SKM-1 treated with dmso at 0.1 percent for 144 hours (cell line): Measurements from ENCODE around the gene NFATC2.

ENCODE experiments used
- DNase-seq: peaks from one replicate; lab custom pipeline; 2025; ENCODE audit not compliant: unreplicated experiment; lab: John Stamatoyannopoulos, UW

The NFATC2 gene

DNA sequence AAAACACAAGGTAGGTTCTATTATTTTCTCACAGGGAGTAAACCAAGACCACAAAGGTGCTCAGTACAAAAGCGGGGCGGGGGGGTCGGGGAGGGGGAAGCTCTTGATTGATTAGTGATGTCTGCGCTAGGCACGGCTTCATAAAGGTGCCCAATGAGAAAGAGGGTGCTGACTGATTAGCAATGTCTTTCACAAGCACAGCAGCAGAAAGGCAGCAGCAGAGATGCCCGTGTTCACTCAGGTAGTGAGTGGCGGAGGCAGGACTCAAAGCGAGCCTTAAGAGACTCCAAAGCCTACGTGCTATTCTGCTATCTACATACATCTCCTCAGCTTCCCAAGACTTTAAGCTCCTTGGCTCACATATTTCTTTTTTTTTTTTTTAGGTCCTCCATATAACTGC is 20.3 kb downstream of the NFATC2 start:
- DNase-seq: no peak

DNA sequence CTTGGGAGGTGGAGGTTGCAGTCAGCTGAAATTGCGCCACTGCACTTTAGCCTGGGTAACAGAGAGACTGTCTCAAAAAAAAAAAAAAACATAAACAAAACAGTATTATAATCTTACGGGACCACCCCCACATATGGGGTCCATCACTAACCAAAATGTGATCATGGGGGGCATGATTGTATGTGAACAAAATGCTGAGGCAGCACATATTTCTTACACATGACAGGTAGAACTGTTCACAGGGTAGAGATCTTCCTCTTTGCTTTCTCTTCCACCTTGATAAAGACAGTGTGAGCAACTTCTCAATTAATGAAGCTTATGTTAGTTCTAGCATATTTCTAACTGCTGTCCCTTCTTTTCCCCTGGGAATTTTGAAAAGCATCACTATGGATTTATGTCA is 24.7 kb downstream of the NFATC2 start:
- no peak for DNase-seq

- DNase-seq: no peak
These were observed 25.7 kb downstream of the NFATC2 start for GRCh38 chr20:51516855-51517254.

DNA sequence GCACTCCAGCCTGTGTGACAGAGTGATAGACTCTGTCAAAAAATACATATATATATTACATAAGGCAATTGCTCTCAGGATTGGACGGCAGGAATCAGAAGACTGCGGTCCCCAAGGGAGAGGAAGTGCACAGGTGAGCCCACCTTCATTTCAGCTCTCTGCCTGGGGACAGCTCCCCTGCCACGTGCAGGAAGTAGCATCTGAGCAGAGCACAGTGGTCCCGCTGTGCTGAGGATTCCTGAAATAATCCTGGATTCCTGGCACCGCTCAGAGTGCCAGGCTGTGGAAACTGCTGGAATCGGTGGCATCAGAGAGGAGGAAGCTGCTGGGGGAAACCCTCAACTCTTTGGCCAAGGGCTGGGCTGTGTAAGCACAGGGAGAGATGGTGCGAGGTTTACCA is 27.7 kb downstream of the NFATC2 start:
- no peak for DNase-seq

DNA sequence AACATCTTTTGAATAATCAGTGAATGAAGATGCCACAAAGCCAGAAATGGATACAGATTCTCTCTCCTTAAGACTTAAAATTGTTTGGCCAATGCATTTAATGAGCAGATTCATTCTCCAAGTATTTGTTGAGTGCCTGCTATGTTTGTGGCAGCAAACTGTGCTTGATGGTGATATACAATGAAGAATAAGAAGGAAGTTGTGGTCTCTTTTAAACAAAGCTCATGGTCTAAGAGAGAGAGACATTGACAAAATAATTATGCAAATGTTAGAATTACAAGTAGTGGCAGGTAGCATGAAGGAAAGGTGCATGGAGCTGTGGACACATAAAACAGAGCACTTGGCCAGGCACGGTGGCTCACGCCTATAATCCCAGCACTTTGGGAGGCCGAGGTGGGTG is 28.3 kb downstream of the NFATC2 start:
- no peak for DNase-seq

DNA sequence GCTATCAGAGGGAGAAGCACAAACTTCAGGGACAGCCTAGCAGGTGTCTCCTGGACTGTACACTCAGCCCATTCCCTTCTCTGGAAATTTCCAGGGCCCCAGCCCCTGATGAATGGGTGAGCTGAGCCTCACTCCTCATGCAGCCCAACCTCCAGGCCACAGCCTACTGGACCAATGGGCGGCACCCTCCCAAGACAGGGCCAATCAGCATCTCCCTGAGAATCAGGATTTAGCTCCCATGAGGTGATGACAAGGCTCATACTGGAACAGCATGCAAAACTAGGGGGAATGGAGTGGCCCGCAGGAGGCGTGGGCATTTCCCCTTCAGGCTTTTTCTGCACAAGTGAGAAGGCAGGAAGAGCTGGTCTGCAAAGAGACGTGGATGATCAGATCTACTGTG is 29.0 kb downstream of the NFATC2 start:
- DNase-seq: no peak

GRCh38 chr20:51512645-51513044 is 29.9 kb downstream of the NFATC2 start:
- DNase-seq: no peak

GRCh38 chr20:51511861-51512619 is 30.5 kb downstream of the NFATC2 start:
- no peak for DNase-seq

GRCh38 chr20:51510936-51511605 is 31.4 kb downstream of the NFATC2 start:
- no peak for DNase-seq

GRCh38 chr20:51510169-51510568 is 32.4 kb downstream of the NFATC2 start:
- no peak for DNase-seq

- DNase-seq: no peak
These were observed 33.3 kb downstream of the NFATC2 start for GRCh38 chr20:51509208-51509607.

DNA sequence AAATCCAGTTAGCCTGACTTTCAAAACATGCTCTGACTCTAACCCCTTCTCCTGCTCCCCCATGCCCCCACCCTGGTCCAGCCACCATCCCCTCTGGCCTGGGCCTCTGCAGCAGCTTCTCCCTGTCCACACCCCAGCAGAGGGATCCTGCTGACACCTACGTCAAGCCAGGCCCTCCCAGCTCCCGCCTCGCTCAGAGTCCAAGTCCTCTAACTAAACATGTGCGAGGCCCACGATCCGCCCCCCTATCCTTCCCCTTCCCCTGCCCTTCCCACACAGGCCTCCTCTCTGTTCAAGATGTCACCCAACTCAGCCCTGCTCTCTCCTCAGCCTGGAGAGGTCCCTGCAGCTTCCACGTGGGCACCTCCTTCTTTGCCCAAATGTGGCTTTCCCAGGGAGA is 33.7 kb downstream of the NFATC2 start:
- no peak for DNase-seq

- no peak for DNase-seq
These were observed 34.4 kb downstream of the NFATC2 start for GRCh38 chr20:51508158-51508557.

GRCh38 chr20:51507216-51508036 is 35.1 kb downstream of the NFATC2 start:
- no peak for DNase-seq

DNA sequence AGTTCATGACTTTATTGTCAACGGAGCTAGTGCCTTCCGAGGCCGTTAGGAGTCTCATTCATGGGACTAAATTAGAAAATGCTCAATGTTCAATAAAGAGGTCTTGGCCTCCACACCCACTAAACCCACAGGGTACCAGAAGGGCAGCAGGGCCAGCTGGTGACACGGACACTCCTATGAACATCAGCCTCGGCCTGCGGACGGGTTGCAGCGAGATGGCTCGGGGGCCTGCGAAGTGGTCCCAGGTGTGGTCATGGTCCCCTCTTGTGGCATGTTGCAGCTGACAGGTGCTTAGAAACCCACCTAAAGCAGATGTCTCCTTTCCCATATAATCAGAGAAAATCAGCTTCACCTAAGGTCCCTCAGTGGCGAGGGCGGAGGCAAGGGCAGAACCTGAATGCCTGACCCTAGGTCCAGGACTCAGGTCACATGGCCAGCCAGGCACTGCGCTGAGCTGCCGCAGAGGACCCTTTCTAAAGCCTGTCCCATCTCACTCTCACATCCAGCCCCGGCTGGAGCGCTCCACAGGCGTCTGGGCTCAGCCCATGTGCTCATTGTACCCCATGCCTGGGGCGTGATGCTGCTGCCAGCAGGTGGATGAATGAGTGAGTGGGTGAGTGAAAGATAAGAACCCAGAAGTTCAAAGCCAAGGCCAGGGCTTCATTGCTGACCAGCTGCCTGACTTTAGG is 35.8 kb downstream of the NFATC2 start:
- DNase-seq: no peak

GRCh38 chr20:51505566-51505965 is 37.0 kb downstream of the NFATC2 start:
- DNase-seq: no peak

GRCh38 chr20:51503376-51503775 is 39.1 kb downstream of the NFATC2 start:
- DNase-seq: no peak

GRCh38 chr20:51500936-51501335 is 41.6 kb downstream of the NFATC2 start:
- peak; percentile 4 for DNase-seq

DNA sequence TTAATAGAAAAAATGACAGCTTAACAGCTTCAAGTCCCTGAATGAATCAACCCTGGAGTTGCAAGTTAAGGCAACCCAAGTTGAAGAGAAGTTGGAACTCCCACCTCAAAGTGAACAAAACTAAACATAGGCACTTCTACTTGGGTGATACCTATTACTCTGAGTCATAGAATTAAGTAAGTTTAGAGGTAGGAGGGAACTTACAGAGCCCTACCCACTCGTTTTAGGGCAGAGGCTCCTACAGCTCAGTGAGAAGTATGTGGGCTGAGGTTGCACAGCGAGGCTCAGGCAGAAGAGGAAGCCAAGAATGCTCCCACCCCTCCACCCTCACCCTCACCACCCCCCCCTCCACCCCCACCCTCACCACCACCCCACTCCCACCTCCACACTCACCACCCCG is 42.2 kb downstream of the NFATC2 start:
- DNase-seq: peak; percentile 92

DNA sequence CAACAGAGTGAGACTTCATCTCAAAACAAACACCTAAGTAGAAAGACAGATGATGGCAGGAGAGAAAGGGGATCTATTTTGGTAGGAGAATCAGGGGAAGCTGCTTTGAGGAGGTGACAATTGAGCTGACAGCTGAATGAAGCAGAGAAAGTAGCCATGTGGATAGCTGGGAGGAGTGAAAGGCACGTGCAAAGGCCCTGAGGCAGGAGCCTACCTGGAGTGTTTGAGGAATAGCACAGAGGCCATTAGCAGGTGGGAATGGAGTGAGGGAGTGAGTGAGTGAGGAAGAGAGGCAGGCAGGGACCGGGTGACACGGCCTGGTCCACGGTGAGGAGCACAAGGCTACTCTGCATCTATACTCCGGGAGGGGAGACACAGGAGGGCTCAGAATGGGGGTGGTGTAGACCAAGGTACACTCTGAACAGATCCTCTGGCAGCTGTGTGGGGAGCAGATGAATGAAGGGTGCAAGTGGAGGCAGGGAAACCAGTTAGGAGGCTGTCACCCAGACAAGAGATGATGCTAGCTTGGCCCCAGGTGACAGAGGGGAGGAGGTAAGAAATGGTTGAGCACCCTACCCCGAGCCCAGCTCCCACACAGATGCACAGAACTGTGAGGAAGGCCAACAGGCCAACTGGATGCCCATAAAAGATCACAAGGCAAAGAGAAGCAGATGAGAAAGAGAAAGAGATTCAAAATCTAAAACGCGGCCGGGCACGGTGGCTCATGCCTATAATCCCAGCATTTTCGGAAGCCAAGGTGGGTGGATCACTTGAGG is 43.6 kb downstream of the NFATC2 start:
- no peak for DNase-seq
